ENCODE data around the gene TNKS1BP1.

TNKS1BP1 gene

DNA sequence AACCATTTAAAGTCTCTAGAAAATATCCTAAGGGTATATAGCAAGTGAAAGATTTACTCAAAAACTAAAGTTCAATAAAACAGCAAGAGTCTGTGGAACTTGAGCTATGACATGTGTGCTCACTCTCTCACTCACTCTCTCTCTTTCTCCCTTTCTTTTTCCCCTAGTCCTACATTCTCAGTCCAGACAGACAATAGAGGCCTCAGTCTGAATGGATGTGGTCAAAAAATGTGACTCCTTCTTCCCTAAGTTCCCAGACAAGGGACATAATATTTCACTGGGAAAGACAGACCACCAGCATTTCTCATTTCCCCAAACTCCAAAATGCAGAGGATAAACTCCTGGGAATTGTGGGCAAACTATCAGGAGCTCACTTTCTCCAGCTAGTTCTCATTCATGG, 70.1 kb downstream of the TNKS1BP1 start:
- no peak for DNase-seq (ENCODE audit: low read depth in 2 of 2)

- DNase-seq (ENCODE audit: low read depth in 2 of 2), result no peak
Measured at GRCh38 chr11:57251491-57252104, 73.2 kb downstream of the TNKS1BP1 start.

- no peak for DNase-seq (ENCODE audit: low read depth in 2 of 2)
Measured at GRCh38 chr11:57251037-57251436, 73.7 kb downstream of the TNKS1BP1 start.

Data from stimulated activated CD4-positive, alpha-beta T cell treated with anti-CD3 and anti-CD28 coated beads, Interleukin-15, amount 100 ng/mL, for 48 hours (primary cell).